ENCODE measurements around the gene SYNDIG1L.

DNA sequence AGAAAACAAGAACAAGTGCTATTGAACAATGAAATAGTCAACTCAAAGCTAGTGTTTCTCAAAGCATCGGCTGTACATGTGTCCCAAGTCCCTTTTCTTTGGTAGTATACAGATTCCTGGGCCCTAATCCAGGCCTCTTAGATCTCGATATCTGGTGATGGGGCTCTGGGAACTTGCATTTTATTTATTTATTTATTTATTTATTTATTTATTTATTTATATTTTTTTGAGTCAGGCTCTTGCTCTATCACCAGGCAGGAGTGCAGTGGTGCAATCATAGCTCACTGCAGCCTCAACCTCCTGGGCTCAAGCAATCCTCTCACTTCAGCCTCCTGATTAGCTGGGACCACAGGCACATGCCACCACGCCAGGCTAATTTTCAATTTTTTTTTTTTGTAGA is 17.1 kb downstream of the SYNDIG1L start:
- TF ChIP-seq, protein P1, sequence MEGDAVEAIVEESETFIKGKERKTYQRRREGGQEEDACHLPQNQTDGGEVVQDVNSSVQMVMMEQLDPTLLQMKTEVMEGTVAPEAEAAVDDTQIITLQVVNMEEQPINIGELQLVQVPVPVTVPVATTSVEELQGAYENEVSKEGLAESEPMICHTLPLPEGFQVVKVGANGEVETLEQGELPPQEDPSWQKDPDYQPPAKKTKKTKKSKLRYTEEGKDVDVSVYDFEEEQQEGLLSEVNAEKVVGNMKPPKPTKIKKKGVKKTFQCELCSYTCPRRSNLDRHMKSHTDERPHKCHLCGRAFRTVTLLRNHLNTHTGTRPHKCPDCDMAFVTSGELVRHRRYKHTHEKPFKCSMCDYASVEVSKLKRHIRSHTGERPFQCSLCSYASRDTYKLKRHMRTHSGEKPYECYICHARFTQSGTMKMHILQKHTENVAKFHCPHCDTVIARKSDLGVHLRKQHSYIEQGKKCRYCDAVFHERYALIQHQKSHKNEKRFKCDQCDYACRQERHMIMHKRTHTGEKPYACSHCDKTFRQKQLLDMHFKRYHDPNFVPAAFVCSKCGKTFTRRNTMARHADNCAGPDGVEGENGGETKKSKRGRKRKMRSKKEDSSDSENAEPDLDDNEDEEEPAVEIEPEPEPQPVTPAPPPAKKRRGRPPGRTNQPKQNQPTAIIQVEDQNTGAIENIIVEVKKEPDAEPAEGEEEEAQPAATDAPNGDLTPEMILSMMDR (IDR thresholded peaks at IDR 0.05; ENCODE audit: poor library complexity, severe bottlenecking) = no peak
- TF ChIP-seq EZH2 (IDR thresholded peaks at IDR 0.05; ENCODE audit: borderline replicate concordance, insufficient read depth, low read length, poor library complexity, severe bottlenecking) (no peak), SMC3 (conservative IDR thresholded peaks at IDR 0.05; ENCODE audit: poor library complexity) (no peak)
- TF ChIP-seq, protein P2, sequence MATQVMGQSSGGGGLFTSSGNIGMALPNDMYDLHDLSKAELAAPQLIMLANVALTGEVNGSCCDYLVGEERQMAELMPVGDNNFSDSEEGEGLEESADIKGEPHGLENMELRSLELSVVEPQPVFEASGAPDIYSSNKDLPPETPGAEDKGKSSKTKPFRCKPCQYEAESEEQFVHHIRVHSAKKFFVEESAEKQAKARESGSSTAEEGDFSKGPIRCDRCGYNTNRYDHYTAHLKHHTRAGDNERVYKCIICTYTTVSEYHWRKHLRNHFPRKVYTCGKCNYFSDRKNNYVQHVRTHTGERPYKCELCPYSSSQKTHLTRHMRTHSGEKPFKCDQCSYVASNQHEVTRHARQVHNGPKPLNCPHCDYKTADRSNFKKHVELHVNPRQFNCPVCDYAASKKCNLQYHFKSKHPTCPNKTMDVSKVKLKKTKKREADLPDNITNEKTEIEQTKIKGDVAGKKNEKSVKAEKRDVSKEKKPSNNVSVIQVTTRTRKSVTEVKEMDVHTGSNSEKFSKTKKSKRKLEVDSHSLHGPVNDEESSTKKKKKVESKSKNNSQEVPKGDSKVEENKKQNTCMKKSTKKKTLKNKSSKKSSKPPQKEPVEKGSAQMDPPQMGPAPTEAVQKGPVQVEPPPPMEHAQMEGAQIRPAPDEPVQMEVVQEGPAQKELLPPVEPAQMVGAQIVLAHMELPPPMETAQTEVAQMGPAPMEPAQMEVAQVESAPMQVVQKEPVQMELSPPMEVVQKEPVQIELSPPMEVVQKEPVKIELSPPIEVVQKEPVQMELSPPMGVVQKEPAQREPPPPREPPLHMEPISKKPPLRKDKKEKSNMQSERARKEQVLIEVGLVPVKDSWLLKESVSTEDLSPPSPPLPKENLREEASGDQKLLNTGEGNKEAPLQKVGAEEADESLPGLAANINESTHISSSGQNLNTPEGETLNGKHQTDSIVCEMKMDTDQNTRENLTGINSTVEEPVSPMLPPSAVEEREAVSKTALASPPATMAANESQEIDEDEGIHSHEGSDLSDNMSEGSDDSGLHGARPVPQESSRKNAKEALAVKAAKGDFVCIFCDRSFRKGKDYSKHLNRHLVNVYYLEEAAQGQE (IDR thresholded peaks at IDR 0.05; ENCODE audit: borderline replicate concordance) = no peak

Data from neural cell (in vitro differentiated cells).